ENCODE results near the gene ADAMTS20.

ADAMTS20 gene

DNA sequence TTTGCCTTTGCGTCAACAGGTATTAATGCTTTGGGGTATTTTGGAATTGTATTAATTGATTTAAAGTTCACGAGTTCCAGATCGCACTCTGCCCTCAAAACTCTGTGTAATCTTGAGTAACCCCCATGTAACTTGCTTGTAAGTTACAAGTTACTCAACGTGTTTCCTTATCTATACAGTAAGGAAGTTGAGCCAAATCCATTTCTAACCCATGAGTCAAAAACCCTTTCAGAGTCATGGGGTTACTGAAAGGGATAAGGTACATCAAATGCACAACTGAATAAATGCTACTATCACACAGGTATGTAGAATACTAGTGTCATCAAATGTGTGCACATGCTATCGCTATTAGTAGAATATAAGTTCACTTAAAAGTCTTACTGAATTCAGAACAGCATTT, 28.6 kb upstream of the ADAMTS20 start:
- 100% methylated on average over 2 of the region's 5 CpGs for WGBS (ENCODE audit: insufficient coverage)
- no peaks in the 10 kb centered on the region for H3K27me3 ChIP-seq (replicated peaks in 2 of 5; ENCODE audit: control insufficient read depth in 4 of 5, insufficient read depth in 5 of 5, low read length in 4 of 5)
- H3K36me3 ChIP-seq (ENCODE audit: control insufficient read depth in 4 of 4, insufficient read depth in 4 of 4, low read length in 3 of 4): no peaks in the 10 kb centered on the region
- H3K4me1 ChIP-seq (ENCODE audit: control extremely low read depth in 1 of 4, control insufficient read depth in 4 of 4, insufficient read depth in 4 of 4, low read length in 3 of 4): no peaks in the 10 kb centered on the region
- DNase-seq: no peak
- H3K27ac ChIP-seq (ENCODE audit: insufficient read depth in 1 of 2, low read depth in 1 of 2, low read length in 2 of 2, poor library complexity in 1 of 2, severe bottlenecking in 2 of 2): no peak overlapping the region
- ChIA-PET POLR2A (no interaction called here), CTCF (interaction anchor here (1.2 kb wide), 1 partner anchor 10 kb away, joined by 5 read pairs; no protein-coding TSS in a partner anchor)
- H3K4me3 ChIP-seq (ENCODE audit: control insufficient read depth in 1 of 7, extremely low read depth in 1 of 7, insufficient read depth in 4 of 7, low read depth in 2 of 7, low read length in 6 of 7): no peak overlapping the region
- H3K9me3 ChIP-seq (ENCODE audit: control extremely low read depth in 1 of 5, control insufficient read depth in 4 of 5, insufficient read depth in 2 of 5, low read depth in 1 of 5, low read length in 4 of 5): no peaks in the 10 kb centered on the region

- DNase-seq: no peak
- no CpG with 5 or more reads among the region's 4 CpGs for WGBS (ENCODE audit: insufficient coverage)
- CTCF ChIA-PET: no interaction called here
- H3K27ac ChIP-seq (ENCODE audit: insufficient read depth in 1 of 2, low read depth in 1 of 2, low read length in 2 of 2, poor library complexity in 1 of 2, severe bottlenecking in 2 of 2): no peak overlapping the region
- POLR2A ChIA-PET: no interaction called here
- H3K36me3 ChIP-seq (ENCODE audit: control insufficient read depth in 4 of 4, insufficient read depth in 4 of 4, low read length in 3 of 4): no peaks in the 10 kb centered on the region
- H3K4me1 ChIP-seq (ENCODE audit: control extremely low read depth in 1 of 4, control insufficient read depth in 4 of 4, insufficient read depth in 4 of 4, low read length in 3 of 4): no peaks in the 10 kb centered on the region
- H3K9me3 ChIP-seq (ENCODE audit: control extremely low read depth in 1 of 5, control insufficient read depth in 4 of 5, insufficient read depth in 2 of 5, low read depth in 1 of 5, low read length in 4 of 5): no peaks in the 10 kb centered on the region
- no peak overlapping the region for H3K4me3 ChIP-seq (ENCODE audit: control insufficient read depth in 1 of 7, extremely low read depth in 1 of 7, insufficient read depth in 4 of 7, low read depth in 2 of 7, low read length in 6 of 7)
- H3K27me3 ChIP-seq (replicated peaks in 2 of 5; ENCODE audit: control insufficient read depth in 4 of 5, insufficient read depth in 5 of 5, low read length in 4 of 5): no peaks in the 10 kb centered on the region
Observed at GRCh38 chr12:43579206-43579605, 27.2 kb upstream of the ADAMTS20 start.

DNA sequence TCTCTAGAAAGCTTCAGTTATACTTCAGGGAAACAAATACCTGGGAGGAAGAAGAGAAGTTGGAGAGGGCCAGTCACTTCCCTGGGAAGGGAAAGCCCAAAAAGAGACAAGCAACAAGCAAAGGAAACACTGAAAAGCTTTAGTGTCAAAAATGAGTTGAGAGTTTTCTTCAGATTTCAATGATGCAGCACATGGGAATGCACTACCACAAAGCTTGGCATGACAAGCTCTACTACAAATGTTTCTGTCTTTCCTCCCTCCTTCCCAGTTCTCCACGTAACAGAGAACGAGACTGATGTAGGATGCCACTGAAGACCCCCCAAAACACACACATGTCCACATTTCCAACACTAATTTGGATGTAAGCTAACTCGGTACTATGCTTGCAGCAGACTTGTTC, 26.8 kb upstream of the ADAMTS20 start:
- Histone ChIP-seq H3K4me1 (ENCODE audit: control extremely low read depth in 1 of 4, control insufficient read depth in 4 of 4, insufficient read depth in 4 of 4, low read length in 3 of 4) (no peaks in the 10 kb centered on the region), H3K4me3 (ENCODE audit: control insufficient read depth in 1 of 7, extremely low read depth in 1 of 7, insufficient read depth in 4 of 7, low read depth in 2 of 7, low read length in 6 of 7) (no peak overlapping the region), H3K36me3 (ENCODE audit: control insufficient read depth in 4 of 4, insufficient read depth in 4 of 4, low read length in 3 of 4) (no peaks in the 10 kb centered on the region), H3K9me3 (ENCODE audit: control extremely low read depth in 1 of 5, control insufficient read depth in 4 of 5, insufficient read depth in 2 of 5, low read depth in 1 of 5, low read length in 4 of 5) (peaks cover 0 to 2% (median 0%) of the 10 kb centered on the region in 5 experiments), H3K27me3 (replicated peaks in 2 of 5; ENCODE audit: control insufficient read depth in 4 of 5, insufficient read depth in 5 of 5, low read length in 4 of 5) (no peaks in the 10 kb centered on the region), H3K27ac (ENCODE audit: insufficient read depth in 1 of 2, low read depth in 1 of 2, low read length in 2 of 2, poor library complexity in 1 of 2, severe bottlenecking in 2 of 2) (no peak overlapping the region)
- POLR2A ChIA-PET: no interaction called here
- CTCF ChIA-PET: no interaction called here
- WGBS (ENCODE audit: insufficient coverage): 90% methylated on average over 2 of the region's 3 CpGs
- DNase-seq: no peak

DNA sequence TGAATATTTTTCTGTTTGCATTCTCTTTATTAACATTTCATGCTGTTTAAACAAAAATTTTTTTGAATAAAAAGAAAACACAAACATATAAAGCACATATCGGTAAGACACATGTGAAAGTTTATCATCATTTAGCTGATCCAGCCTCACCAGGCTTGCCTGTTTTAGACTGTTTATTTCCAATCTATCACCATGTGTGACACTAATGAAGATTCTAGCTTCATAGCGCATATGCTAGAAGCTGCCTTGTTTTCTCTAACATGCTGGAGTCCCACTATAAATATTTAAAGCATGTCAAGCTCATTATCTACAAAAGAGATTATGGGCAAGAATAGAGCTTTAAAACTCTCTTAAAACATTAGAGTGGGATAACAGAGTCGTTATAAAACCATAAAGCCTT, 25.4 kb upstream of the ADAMTS20 start:
- whole genome bisulfite sequencing (ENCODE audit: insufficient coverage): 100% methylated on average over 1 of the region's 3 CpGs
- ChIA-PET POLR2A (no interaction called here), CTCF (no interaction called here)
- Histone ChIP-seq H3K36me3 (ENCODE audit: control insufficient read depth in 4 of 4, insufficient read depth in 4 of 4, low read length in 3 of 4) (no peaks in the 10 kb centered on the region), H3K27ac (ENCODE audit: insufficient read depth in 1 of 2, low read depth in 1 of 2, low read length in 2 of 2, poor library complexity in 1 of 2, severe bottlenecking in 2 of 2) (no peak overlapping the region), H3K4me1 (ENCODE audit: control extremely low read depth in 1 of 4, control insufficient read depth in 4 of 4, insufficient read depth in 4 of 4, low read length in 3 of 4) (no peaks in the 10 kb centered on the region), H3K27me3 (replicated peaks in 2 of 5; ENCODE audit: control insufficient read depth in 4 of 5, insufficient read depth in 5 of 5, low read length in 4 of 5) (peaks cover 0 to 2% (median 0%) of the 10 kb centered on the region in 5 experiments), H3K4me3 (ENCODE audit: control insufficient read depth in 1 of 7, extremely low read depth in 1 of 7, insufficient read depth in 4 of 7, low read depth in 2 of 7, low read length in 6 of 7) (no peak overlapping the region), H3K9me3 (ENCODE audit: control extremely low read depth in 1 of 5, control insufficient read depth in 4 of 5, insufficient read depth in 2 of 5, low read depth in 1 of 5, low read length in 4 of 5) (peaks cover 0 to 2% (median 0%) of the 10 kb centered on the region in 5 experiments)
- DNase-seq: no peak

GRCh38 chr12:43576162-43576561, 24.2 kb upstream of the ADAMTS20 start:
- Histone ChIP-seq H3K4me1 (ENCODE audit: control extremely low read depth in 1 of 4, control insufficient read depth in 4 of 4, insufficient read depth in 4 of 4, low read length in 3 of 4) (no peaks in the 10 kb centered on the region), H3K27me3 (replicated peaks in 2 of 5; ENCODE audit: control insufficient read depth in 4 of 5, insufficient read depth in 5 of 5, low read length in 4 of 5) (peaks cover 0 to 12% (median 0%) of the 10 kb centered on the region in 5 experiments), H3K4me3 (ENCODE audit: control insufficient read depth in 1 of 7, extremely low read depth in 1 of 7, insufficient read depth in 4 of 7, low read depth in 2 of 7, low read length in 6 of 7) (no peak overlapping the region), H3K36me3 (ENCODE audit: control insufficient read depth in 4 of 4, insufficient read depth in 4 of 4, low read length in 3 of 4) (no peaks in the 10 kb centered on the region), H3K9me3 (ENCODE audit: control extremely low read depth in 1 of 5, control insufficient read depth in 4 of 5, insufficient read depth in 2 of 5, low read depth in 1 of 5, low read length in 4 of 5) (peaks cover 0 to 5% (median 0%) of the 10 kb centered on the region in 5 experiments), H3K27ac (ENCODE audit: insufficient read depth in 1 of 2, low read depth in 1 of 2, low read length in 2 of 2, poor library complexity in 1 of 2, severe bottlenecking in 2 of 2) (no peak overlapping the region)
- DNase-seq: no peak
- 88% methylated on average over 2 of the region's 2 CpGs for WGBS (ENCODE audit: insufficient coverage)
- ChIA-PET CTCF (no interaction called here), POLR2A (no interaction called here)

DNA sequence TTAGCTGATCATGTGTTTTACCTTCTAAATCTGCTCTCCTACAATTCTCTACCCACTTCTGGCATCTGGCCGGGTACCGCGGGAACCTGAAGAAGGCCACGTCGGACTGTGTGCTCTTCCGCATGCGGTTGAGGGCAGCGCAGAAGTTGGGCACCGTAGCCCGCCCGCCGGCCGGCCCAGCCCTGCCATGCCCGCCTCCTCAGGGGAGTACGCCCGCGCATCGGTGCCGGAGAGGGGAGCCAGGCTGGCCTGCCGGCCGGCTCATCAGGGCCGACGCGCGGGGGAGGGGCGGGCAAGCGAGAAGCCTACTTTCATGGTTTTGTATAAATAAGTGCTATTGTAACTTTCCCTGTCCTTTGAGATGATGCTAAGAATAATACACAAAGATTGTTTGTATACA, 19.9 kb upstream of the ADAMTS20 start:
- peaks cover 0 to 5% (median 0%) of the 10 kb centered on the region in 5 experiments for H3K9me3 ChIP-seq (ENCODE audit: control extremely low read depth in 1 of 5, control insufficient read depth in 4 of 5, insufficient read depth in 2 of 5, low read depth in 1 of 5, low read length in 4 of 5)
- ChIA-PET CTCF (no interaction called here), POLR2A (no interaction called here)
- no peaks in the 10 kb centered on the region for H3K4me1 ChIP-seq (ENCODE audit: control extremely low read depth in 1 of 4, control insufficient read depth in 4 of 4, insufficient read depth in 4 of 4, low read length in 3 of 4)
- H3K27me3 ChIP-seq (replicated peaks in 2 of 5; ENCODE audit: control insufficient read depth in 4 of 5, insufficient read depth in 5 of 5, low read length in 4 of 5): peaks cover 0 to 14% (median 0%) of the 10 kb centered on the region in 5 experiments
- DNase-seq: no peak
- no peak overlapping the region for H3K27ac ChIP-seq (ENCODE audit: insufficient read depth in 1 of 2, low read depth in 1 of 2, low read length in 2 of 2, poor library complexity in 1 of 2, severe bottlenecking in 2 of 2)
- no peak overlapping the region for H3K4me3 ChIP-seq (ENCODE audit: control insufficient read depth in 1 of 7, extremely low read depth in 1 of 7, insufficient read depth in 4 of 7, low read depth in 2 of 7, low read length in 6 of 7)
- 51% methylated on average over 21 of the region's 27 CpGs for WGBS (ENCODE audit: insufficient coverage)
- no peaks in the 10 kb centered on the region for H3K36me3 ChIP-seq (ENCODE audit: control insufficient read depth in 4 of 4, insufficient read depth in 4 of 4, low read length in 3 of 4)

DNA sequence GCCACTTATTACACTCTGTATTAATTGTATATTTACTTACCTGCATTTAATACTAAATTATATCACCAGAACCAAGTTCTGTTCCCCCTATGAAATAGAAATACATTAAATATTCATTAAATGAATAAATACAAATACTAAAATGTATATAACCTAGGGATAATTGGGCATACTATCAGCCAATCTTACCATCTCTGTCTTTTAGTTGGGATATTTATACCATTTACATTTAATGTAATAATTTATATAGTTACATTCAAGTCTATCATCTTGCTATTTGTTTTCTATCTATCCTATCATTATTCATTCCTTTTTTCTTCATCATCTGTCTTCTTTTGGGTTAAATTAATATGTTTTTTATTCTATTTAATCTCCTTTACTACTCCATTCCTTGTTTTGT, 4.1 kb upstream of the ADAMTS20 start:
- no peak for DNase-seq
- ChIA-PET POLR2A (no interaction called here), CTCF (no interaction called here)
- Histone ChIP-seq H3K4me1 (ENCODE audit: control extremely low read depth in 1 of 4, control insufficient read depth in 4 of 4, insufficient read depth in 4 of 4, low read length in 3 of 4) (peaks cover 4 to 15% (median 10%) of the 10 kb centered on the region in 4 experiments), H3K36me3 (ENCODE audit: control insufficient read depth in 4 of 4, insufficient read depth in 4 of 4, low read length in 3 of 4) (no peaks in the 10 kb centered on the region), H3K27me3 (replicated peaks in 2 of 5; ENCODE audit: control insufficient read depth in 4 of 5, insufficient read depth in 5 of 5, low read length in 4 of 5) (peaks cover 8 to 28% (median 14%) of the 10 kb centered on the region in 5 experiments), H3K4me3 (ENCODE audit: control insufficient read depth in 1 of 7, extremely low read depth in 1 of 7, insufficient read depth in 4 of 7, low read depth in 2 of 7, low read length in 6 of 7) (no peak overlapping the region), H3K27ac (ENCODE audit: insufficient read depth in 1 of 2, low read depth in 1 of 2, low read length in 2 of 2, poor library complexity in 1 of 2, severe bottlenecking in 2 of 2) (no peak overlapping the region), H3K9me3 (ENCODE audit: control extremely low read depth in 1 of 5, control insufficient read depth in 4 of 5, insufficient read depth in 2 of 5, low read depth in 1 of 5, low read length in 4 of 5) (peaks cover 0 to 9% (median 3%) of the 10 kb centered on the region in 5 experiments)
